Stomach (tissue), 4 donors: ENCODE measurements around the gene TRAF3IP3.

ENCODE experiments used
- POLR2A ChIP-seq, 4 donors: fragments of 450-650 bp; IDR thresholded peaks; one replicate each; pipeline ENCODE4 v1.6.1; 2016; ENCODE audit warnings: antibody characterized with exemption in 4 of 4, control low read depth in 2 of 4, mild to moderate bottlenecking in 1 of 4, moderate library complexity in 1 of 4
- POLR2AphosphoS5 ChIP-seq, 3 donors: sonication (generic); formaldehyde crosslinking; IDR thresholded peaks; one replicate each; pipeline ENCODE4 v1.6.1; 2016; ENCODE audit warnings: antibody characterized with exemption in 3 of 3
- TF ChIP-seq, protein P1 (sequence below), 7 experiments: fragments of 450-650 bp in 4 of 7; fragments of 200-600 bp in 3 of 7; sonication (generic) in 3 of 7; IDR thresholded peaks; one replicate each; pipeline ENCODE4 v1.5.1; 2016 to 2019; ENCODE audit warnings: antibody characterized with exemption in 7 of 7, control low read depth in 2 of 7, mild to moderate bottlenecking in 1 of 7

DNA sequence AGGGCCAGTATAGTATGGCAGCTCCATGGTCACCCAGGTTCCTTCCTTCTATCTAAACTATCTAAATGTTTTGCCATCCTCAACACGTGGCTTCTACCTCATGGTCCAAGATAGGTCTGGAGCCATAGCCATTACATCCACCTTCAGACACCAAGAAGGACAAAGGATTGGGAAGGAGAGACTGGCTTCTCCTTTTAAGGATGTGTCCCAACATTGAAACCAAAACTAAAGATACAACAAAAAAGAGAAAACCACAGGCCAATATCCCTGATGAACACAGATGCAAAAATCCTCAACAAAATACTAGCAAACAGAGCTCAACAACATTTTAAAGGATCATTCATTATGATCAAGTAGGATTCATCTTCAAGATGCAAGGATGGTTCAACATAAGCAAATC, 26.4 kb upstream of the TRAF3IP3 start:
- TF ChIP-seq, protein P1, sequence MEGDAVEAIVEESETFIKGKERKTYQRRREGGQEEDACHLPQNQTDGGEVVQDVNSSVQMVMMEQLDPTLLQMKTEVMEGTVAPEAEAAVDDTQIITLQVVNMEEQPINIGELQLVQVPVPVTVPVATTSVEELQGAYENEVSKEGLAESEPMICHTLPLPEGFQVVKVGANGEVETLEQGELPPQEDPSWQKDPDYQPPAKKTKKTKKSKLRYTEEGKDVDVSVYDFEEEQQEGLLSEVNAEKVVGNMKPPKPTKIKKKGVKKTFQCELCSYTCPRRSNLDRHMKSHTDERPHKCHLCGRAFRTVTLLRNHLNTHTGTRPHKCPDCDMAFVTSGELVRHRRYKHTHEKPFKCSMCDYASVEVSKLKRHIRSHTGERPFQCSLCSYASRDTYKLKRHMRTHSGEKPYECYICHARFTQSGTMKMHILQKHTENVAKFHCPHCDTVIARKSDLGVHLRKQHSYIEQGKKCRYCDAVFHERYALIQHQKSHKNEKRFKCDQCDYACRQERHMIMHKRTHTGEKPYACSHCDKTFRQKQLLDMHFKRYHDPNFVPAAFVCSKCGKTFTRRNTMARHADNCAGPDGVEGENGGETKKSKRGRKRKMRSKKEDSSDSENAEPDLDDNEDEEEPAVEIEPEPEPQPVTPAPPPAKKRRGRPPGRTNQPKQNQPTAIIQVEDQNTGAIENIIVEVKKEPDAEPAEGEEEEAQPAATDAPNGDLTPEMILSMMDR (IDR thresholded peaks at IDR 0.05) = no peak
- TF ChIP-seq POLR2AphosphoS5 (IDR thresholded peaks at IDR 0.05) (no peak), POLR2A (IDR thresholded peaks at IDR 0.05) (no peak)
